ENCODE measurements around the gene BUB3. TPM values are rescaled to one million over a fixed set of nuclear protein-coding genes. Genes with fewer than 3 reads are reported as not detected.

Gene BUB3
- total and polyA plus RNA-seq, 2 of the 13 experiments (the other 11 are each of a cell fraction or from before 2014, with no cell fraction given) = 174 to 188 TPM

DNA sequence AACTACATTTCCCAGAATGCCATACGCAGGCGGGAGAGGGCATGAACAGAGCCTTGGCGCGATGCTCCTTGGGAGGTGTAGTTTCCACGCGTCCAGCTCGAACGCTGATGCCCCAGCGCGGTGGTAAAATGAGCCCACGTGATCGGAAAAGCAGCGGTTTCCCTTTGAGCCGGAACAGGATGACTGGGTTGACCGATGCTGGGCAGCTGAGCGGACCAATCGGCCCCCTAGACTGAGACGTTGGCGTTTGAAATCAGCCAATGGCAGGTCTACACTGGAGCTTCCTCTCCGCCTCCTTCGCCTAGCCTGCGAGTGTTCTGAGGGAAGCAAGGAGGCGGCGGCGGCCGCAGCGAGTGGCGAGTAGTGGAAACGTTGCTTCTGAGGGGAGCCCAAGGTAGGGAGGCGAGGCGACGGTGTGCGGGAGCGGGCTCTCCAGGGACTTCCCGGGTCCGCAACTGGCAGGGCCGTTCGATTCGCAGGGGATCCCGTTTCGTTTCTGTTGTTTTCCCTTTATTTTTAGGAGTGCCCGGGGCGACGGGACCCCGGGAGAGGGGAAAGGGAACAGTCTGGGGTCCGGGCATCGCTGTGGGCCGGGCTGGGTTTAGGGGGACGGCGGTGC is at the start of gene BUB3 (continued):
- TF ChIP-seq NRL (CRISPR knock-in tag; IDR thresholded peaks at IDR 0.05; ENCODE audit: borderline replicate concordance) (peak; percentile 68; the same call in 1 of the 2 replicates), CENPT (CRISPR knock-in tag; IDR thresholded peaks at IDR 0.05; ENCODE audit: low read depth) (0 out of 2 replicates have a peak, but pooled peaks have one; percentile 13), CCAR2 (optimal IDR thresholded peaks at IDR 0.05; ENCODE audit: low read depth, low read length) (no peak), ZNF124 (CRISPR knock-in tag; IDR thresholded peaks at IDR 0.05) (peak; percentile 41; the same call in 1 of the 2 replicates), ZNF552 (CRISPR knock-in tag; IDR thresholded peaks at IDR 0.05; ENCODE audit: borderline replicate concordance) (peak; percentile 57; the same call in 1 of the 2 replicates), SMAD1 (CRISPR knock-in tag; IDR thresholded peaks at IDR 0.05; ENCODE audit: borderline replicate concordance, low read depth) (peak; percentile 27; the same call in 1 of the 2 replicates), POLR2G (IDR thresholded peaks at IDR 0.05; ENCODE audit: low read depth, low read length) (peak; percentile 96), POLR2A (IDR thresholded peaks at IDR 0.05; ENCODE audit: insufficient read depth in 1 of 2, low read depth in 2 of 2, low read length in 2 of 2) (peak; percentile 92 to 93), MATR3 (CRISPR knock-in tag; IDR thresholded peaks at IDR 0.05) (no peak), ZFY (CRISPR knock-in tag; IDR thresholded peaks at IDR 0.05) (peak; percentile 58), KLF13 (CRISPR knock-in tag; IDR thresholded peaks at IDR 0.05) (no peak), BORCS8-MEF2B (CRISPR knock-in tag; IDR thresholded peaks at IDR 0.05) (no peak; the same call in 1 of the 2 replicates), ZMAT3 (CRISPR knock-in tag; conservative IDR thresholded peaks at IDR 0.05) (0 out of 2 replicates have a peak, but pooled peaks have one; percentile 45), ZNF674 (CRISPR knock-in tag; IDR thresholded peaks at IDR 0.05; ENCODE audit: low read depth) (no peak)
- TF ChIP-seq, protein P1, sequence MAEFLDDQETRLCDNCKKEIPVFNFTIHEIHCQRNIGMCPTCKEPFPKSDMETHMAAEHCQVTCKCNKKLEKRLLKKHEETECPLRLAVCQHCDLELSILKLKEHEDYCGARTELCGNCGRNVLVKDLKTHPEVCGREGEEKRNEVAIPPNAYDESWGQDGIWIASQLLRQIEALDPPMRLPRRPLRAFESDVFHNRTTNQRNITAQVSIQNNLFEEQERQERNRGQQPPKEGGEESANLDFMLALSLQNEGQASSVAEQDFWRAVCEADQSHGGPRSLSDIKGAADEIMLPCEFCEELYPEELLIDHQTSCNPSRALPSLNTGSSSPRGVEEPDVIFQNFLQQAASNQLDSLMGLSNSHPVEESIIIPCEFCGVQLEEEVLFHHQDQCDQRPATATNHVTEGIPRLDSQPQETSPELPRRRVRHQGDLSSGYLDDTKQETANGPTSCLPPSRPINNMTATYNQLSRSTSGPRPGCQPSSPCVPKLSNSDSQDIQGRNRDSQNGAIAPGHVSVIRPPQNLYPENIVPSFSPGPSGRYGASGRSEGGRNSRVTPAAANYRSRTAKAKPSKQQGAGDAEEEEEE (CRISPR knock-in tag; IDR thresholded peaks at IDR 0.05; ENCODE audit: borderline replicate concordance) = no peak
- TF ChIP-seq, protein P2, sequence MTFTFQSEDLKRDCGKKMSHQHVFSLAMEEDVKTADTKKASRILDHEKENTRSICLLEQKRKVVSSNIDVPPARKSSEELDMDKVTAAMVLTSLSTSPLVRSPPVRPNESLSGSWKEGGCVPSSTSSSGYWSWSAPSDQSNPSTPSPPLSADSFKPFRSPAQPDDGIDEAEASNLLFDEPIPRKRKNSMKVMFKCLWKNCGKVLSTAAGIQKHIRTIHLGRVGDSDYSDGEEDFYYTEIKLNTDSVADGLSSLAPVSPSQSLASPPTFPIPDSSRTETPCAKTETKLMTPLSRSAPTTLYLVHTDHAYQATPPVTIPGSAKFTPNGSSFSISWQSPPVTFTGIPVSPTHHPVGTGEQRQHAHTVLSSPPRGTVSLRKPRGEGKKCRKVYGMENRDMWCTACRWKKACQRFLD (CRISPR knock-in tag; IDR thresholded peaks at IDR 0.05; ENCODE audit: borderline replicate concordance) = 0 out of 2 replicates have a peak, but pooled peaks have one; percentile 18
- TF ChIP-seq, protein P3, sequence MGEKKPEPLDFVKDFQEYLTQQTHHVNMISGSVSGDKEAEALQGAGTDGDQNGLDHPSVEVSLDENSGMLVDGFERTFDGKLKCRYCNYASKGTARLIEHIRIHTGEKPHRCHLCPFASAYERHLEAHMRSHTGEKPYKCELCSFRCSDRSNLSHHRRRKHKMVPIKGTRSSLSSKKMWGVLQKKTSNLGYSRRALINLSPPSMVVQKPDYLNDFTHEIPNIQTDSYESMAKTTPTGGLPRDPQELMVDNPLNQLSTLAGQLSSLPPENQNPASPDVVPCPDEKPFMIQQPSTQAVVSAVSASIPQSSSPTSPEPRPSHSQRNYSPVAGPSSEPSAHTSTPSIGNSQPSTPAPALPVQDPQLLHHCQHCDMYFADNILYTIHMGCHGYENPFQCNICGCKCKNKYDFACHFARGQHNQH (CRISPR knock-in tag; IDR thresholded peaks at IDR 0.05) = no peak
- TF ChIP-seq, protein P4, sequence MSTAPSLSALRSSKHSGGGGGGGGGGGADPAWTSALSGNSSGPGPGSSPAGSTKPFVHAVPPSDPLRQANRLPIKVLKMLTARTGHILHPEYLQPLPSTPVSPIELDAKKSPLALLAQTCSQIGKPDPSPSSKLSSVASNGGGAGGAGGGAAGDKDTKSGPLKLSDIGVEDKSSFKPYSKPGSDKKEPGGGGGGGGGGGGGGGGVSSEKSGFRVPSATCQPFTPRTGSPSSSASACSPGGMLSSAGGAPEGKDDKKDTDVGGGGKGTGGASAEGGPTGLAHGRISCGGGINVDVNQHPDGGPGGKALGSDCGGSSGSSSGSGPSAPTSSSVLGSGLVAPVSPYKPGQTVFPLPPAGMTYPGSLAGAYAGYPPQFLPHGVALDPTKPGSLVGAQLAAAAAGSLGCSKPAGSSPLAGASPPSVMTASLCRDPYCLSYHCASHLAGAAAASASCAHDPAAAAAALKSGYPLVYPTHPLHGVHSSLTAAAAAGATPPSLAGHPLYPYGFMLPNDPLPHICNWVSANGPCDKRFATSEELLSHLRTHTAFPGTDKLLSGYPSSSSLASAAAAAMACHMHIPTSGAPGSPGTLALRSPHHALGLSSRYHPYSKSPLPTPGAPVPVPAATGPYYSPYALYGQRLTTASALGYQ (CRISPR knock-in tag; IDR thresholded peaks at IDR 0.05) = no peak
- TF ChIP-seq, protein P5, sequence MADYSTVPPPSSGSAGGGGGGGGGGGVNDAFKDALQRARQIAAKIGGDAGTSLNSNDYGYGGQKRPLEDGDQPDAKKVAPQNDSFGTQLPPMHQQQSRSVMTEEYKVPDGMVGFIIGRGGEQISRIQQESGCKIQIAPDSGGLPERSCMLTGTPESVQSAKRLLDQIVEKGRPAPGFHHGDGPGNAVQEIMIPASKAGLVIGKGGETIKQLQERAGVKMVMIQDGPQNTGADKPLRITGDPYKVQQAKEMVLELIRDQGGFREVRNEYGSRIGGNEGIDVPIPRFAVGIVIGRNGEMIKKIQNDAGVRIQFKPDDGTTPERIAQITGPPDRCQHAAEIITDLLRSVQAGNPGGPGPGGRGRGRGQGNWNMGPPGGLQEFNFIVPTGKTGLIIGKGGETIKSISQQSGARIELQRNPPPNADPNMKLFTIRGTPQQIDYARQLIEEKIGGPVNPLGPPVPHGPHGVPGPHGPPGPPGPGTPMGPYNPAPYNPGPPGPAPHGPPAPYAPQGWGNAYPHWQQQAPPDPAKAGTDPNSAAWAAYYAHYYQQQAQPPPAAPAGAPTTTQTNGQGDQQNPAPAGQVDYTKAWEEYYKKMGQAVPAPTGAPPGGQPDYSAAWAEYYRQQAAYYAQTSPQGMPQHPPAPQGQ (CRISPR knock-in tag; IDR thresholded peaks at IDR 0.05; ENCODE audit: borderline replicate concordance) = no peak

All from HepG2 (cell line).